Upper lobe of right lung (tissue), 1 donor: ENCODE measurements around the gene NKD1. TPM values are rescaled to one million over a fixed set of nuclear protein-coding genes. Genes with fewer than 3 reads are reported as not detected.
A peak's percentile ranks its signal among the peaks of the same experiment; 100 is the strongest.

ENCODE experiments used
- ATAC-seq: fragments of 200-7000 bp; cut with Tn5 transposase; one replicate; pipeline ENCODE4 v1.9.1; 2020; ENCODE audit warnings: mild to moderate bottlenecking, moderate library complexity
- DNase-seq: peaks from one replicate; pipeline ENCODE4 v3.0.0-alpha.2; 2020
- H3K27ac ChIP-seq: fragments of 200-600 bp; one replicate; pipeline ENCODE4 v1.8.0; 2022
- H3K27me3 ChIP-seq: fragments of 200-600 bp; one replicate; pipeline ENCODE4 v1.8.0; 2022; ENCODE audit warnings: mild to moderate bottlenecking
- H3K36me3 ChIP-seq: fragments of 200-600 bp; one replicate; pipeline ENCODE4 v1.8.0; 2022
- H3K4me1 ChIP-seq: fragments of 200-600 bp; one replicate; pipeline ENCODE4 v1.8.0; 2022
- H3K4me3 ChIP-seq: fragments of 200-600 bp; one replicate; pipeline ENCODE4 v1.8.0; 2022; ENCODE audit warnings: mild to moderate bottlenecking
- H3K9me3 ChIP-seq: fragments of 200-600 bp; one replicate; pipeline ENCODE4 v1.8.0; 2022
- CTCF ChIP-seq: fragments of 200-600 bp; IDR thresholded peaks from one replicate; pipeline ENCODE4 v1.8.0; 2022; ENCODE audit warnings: antibody characterized with exemption
- intact Hi-C: fragments of 100-400 bp; cut with DNase I; formaldehyde crosslinking; loops from one replicate; pipeline ENCODE4 v1.11.0; 2022
- total RNA-seq: library from RNA; stranded (reverse); fragmentation: NEBNext Ultra II Directional; extraction: Animal tissue kit (Norgen Biotek cat#: 25700); gene quantifications from one replicate; pipeline ENCODE4 v1.2.1, GENCODE V29; 2021
- donor health status: DM: no; HTN: yes; CAD: no; lungs with severe emphysema.

The NKD1 gene
- total RNA-seq, 1 donor from 2014 or later: 47.2 TPM

GRCh38 chr16:50599494-50599893 is 51.3 kb downstream of the NKD1 start:
- no peaks in the 10 kb centered on the region for H3K9me3 ChIP-seq

GRCh38 chr16:50600582-50601283 is 52.5 kb downstream of the NKD1 start:
- intact Hi-C loops: no loop called here
- DNase-seq (no peak), ATAC-seq (no peak)
- peak overlapping the region; percentile 66 for H3K27ac ChIP-seq
- H3K9me3 ChIP-seq: no peaks in the 10 kb centered on the region
- TF ChIP-seq CTCF: no peak
- peaks cover 36% of the 10 kb centered on the region for H3K4me1 ChIP-seq
- no peaks in the 10 kb centered on the region for H3K27me3 ChIP-seq
- no peak overlapping the region for H3K4me3 ChIP-seq
- H3K36me3 ChIP-seq: no peaks in the 10 kb centered on the region

More at GRCh38 chr16:50599494-50599893, 51.3 kb downstream of the NKD1 start:
- no peak for TF ChIP-seq CTCF
- DNase-seq (no peak), ATAC-seq (no peak)
- Histone ChIP-seq H3K4me1 (peaks cover 36% of the 10 kb centered on the region), H3K36me3 (no peaks in the 10 kb centered on the region), H3K4me3 (no peak overlapping the region), H3K27ac (no peak overlapping the region), H3K27me3 (no peaks in the 10 kb centered on the region)
- intact Hi-C loops: no loop called here

DNA sequence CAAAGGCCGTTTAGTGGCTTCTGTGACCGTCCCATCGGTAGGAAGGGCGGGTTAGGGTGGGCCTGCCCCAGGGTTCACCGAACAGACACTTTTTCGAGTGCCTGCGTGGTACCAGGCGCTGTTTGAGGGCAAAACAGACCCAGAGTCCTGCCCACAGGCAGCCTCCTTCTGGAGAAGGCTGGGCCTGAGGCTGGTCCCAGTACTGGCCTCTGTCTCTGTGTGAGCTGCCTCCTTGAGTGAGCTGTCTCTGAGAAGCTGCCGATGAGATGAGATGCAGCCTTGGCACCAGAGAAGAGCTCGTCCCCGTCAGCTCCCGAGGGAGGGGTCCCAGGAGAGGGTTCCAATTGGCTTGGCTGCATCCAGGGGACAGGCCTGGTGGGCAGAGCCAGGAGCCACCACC is 53.1 kb downstream of the NKD1 start:
- TF ChIP-seq CTCF: no peak
- H3K36me3 ChIP-seq: no peaks in the 10 kb centered on the region
- H3K4me3 ChIP-seq: no peak overlapping the region
- peak overlapping the region; percentile 66 for H3K27ac ChIP-seq
- H3K9me3 ChIP-seq: no peaks in the 10 kb centered on the region
- H3K4me1 ChIP-seq: peaks cover 36% of the 10 kb centered on the region
- no peak for DNase-seq
- intact Hi-C loops: no loop called here
- no peak for ATAC-seq
- H3K27me3 ChIP-seq: no peaks in the 10 kb centered on the region

GRCh38 chr16:50602126-50602525 is 53.9 kb downstream of the NKD1 start:
- Histone ChIP-seq H3K4me3 (no peak overlapping the region), H3K9me3 (no peaks in the 10 kb centered on the region), H3K4me1 (peaks cover 36% of the 10 kb centered on the region), H3K27me3 (no peaks in the 10 kb centered on the region), H3K36me3 (no peaks in the 10 kb centered on the region), H3K27ac (peak overlapping the region; percentile 66)
- no peak for DNase-seq
- no peak for ATAC-seq
- no peak for TF ChIP-seq CTCF
- intact Hi-C loops: no loop called here

GRCh38 chr16:50602531-50603205 is 54.5 kb downstream of the NKD1 start:
- Histone ChIP-seq H3K36me3 (no peaks in the 10 kb centered on the region), H3K27me3 (no peaks in the 10 kb centered on the region), H3K4me3 (no peak overlapping the region), H3K27ac (peak overlapping the region; percentile 58), H3K4me1 (peaks cover 33% of the 10 kb centered on the region), H3K9me3 (no peaks in the 10 kb centered on the region)
- no peak for TF ChIP-seq CTCF
- intact Hi-C loops: no loop called here
- DNase-seq (no peak), ATAC-seq (no peak)
